DOHH2 (cell line): ENCODE measurements around the gene IL1R1.

Source experiments
- H3F3A ChIP-seq: fragments of 200-600 bp; sonication (generic), shearing (Covaris generic); 2 replicates; pipeline ENCODE4 v1.6.0; 2016; ENCODE audit warnings: antibody characterized with exemption, mild to moderate bottlenecking; ENCODE audit not compliant: control insufficient read depth, insufficient read depth
- H3K27ac ChIP-seq: fragments of 200-600 bp; sonication (generic); 2 replicates; pipeline ENCODE4 v1.5.1; 2014; ENCODE audit warnings: low read depth, mild to moderate bottlenecking, low read length, moderate library complexity
- H3K27me3 ChIP-seq: fragments of 200-600 bp; sonication (generic); 2 replicates; pipeline ENCODE4 v1.6.1; 2014; ENCODE audit warnings: mild to moderate bottlenecking, low read length, mixed read lengths; ENCODE audit not compliant: control insufficient read depth
- H3K36me3 ChIP-seq: fragments of 200-600 bp; sonication (generic); 2 replicates; pipeline ENCODE4 v1.6.1; 2014; ENCODE audit warnings: mild to moderate bottlenecking, low read length, moderate library complexity, mixed read lengths; ENCODE audit not compliant: control insufficient read depth
- H3K4me1 ChIP-seq: fragments of 200-600 bp; sonication (generic); 2 replicates; pipeline ENCODE4 v1.6.1; 2014; ENCODE audit warnings: mild to moderate bottlenecking, low read length, mixed read lengths; ENCODE audit not compliant: control insufficient read depth
- H3K4me2 ChIP-seq: fragments of 200-600 bp; sonication (generic); 2 replicates; pipeline ENCODE4 v1.6.0; 2014; ENCODE audit warnings: mild to moderate bottlenecking, low read length, moderate library complexity
- H3K4me3 ChIP-seq: fragments of 200-600 bp; sonication (generic); 2 replicates; pipeline ENCODE4 v1.5.1; 2014; ENCODE audit warnings: mild to moderate bottlenecking, low read length, mixed read lengths
- H3K79me2 ChIP-seq: fragments of 200-600 bp; sonication (generic); 2 replicates; pipeline ENCODE4 v1.6.1; 2014; ENCODE audit warnings: mild to moderate bottlenecking, low read length, mixed read lengths; ENCODE audit not compliant: control insufficient read depth
- H3K9me2 ChIP-seq: fragments of 200-600 bp; sonication (generic); replicated peaks from 2 replicates; pipeline ENCODE4 v1.6.1; 2014; ENCODE audit warnings: mild to moderate bottlenecking, low read length, mixed read lengths; ENCODE audit not compliant: control insufficient read depth
- H3K9me3 ChIP-seq: fragments of 200-600 bp; sonication (generic); 2 replicates; pipeline ENCODE4 v1.6.1; 2014; ENCODE audit warnings: antibody characterized with exemption, low read length, mixed read lengths; ENCODE audit not compliant: control insufficient read depth, insufficient read depth
- H4K20me1 ChIP-seq: fragments of 200-600 bp; sonication (generic); 2 replicates; pipeline ENCODE4 v1.6.0; 2014; ENCODE audit warnings: low read depth, mild to moderate bottlenecking, antibody characterized with exemption, low read length, moderate library complexity; ENCODE audit not compliant: control insufficient read depth, insufficient read depth
- EZH2phosphoT487 ChIP-seq: fragments of 200-600 bp; sonication (generic); IDR thresholded peaks from 2 replicates; pipeline ENCODE4 v1.6.1; 2017; ENCODE audit warnings: borderline replicate concordance, mild to moderate bottlenecking, antibody characterized with exemption, low read length, moderate library complexity, mixed read lengths
- TF ChIP-seq, protein P1 (sequence below): fragments of 200-600 bp; sonication (generic); IDR thresholded peaks from one replicate; pipeline ENCODE4 v1.5.1; 2014; ENCODE audit warnings: antibody characterized with exemption, mild to moderate bottlenecking, low read depth, low read length; ENCODE audit not compliant: poor library complexity, severe bottlenecking

Gene IL1R1

DNA sequence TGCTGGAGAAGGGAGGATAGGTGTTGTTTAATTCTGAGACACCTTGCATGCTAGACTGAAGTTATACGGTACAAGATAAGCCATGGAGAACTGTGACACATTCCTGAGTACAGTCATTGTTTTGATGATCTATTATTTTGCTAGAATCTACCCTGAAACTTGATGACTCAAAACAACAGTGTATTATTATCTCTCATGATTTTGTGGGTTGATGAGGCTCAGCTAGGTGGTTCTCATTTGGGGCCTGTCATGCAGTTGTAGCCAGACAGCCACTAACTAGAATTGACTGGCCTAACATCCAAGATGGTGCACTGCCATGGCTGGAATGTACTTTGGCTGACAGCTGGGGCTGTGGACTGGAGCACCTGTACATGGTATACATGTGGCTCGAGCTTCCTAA lies 5.4 kb upstream of the IL1R1 start:
- Histone ChIP-seq H3K27me3 (no peaks in the 10 kb centered on the region), H3K79me2 (no peaks in the 10 kb centered on the region), H3K27ac (no peak overlapping the region), H4K20me1 (no peaks in the 10 kb centered on the region), H3K9me2 (no peaks in the 10 kb centered on the region), H3K9me3 (no peaks in the 10 kb centered on the region), H3K4me1 (no peaks in the 10 kb centered on the region), H3K4me3 (no peak overlapping the region), H3K36me3 (no peaks in the 10 kb centered on the region), H3F3A (no peaks in the 10 kb centered on the region), H3K4me2 (no peak overlapping the region)
- TF ChIP-seq EZH2phosphoT487: no peak
- TF ChIP-seq, protein P1, sequence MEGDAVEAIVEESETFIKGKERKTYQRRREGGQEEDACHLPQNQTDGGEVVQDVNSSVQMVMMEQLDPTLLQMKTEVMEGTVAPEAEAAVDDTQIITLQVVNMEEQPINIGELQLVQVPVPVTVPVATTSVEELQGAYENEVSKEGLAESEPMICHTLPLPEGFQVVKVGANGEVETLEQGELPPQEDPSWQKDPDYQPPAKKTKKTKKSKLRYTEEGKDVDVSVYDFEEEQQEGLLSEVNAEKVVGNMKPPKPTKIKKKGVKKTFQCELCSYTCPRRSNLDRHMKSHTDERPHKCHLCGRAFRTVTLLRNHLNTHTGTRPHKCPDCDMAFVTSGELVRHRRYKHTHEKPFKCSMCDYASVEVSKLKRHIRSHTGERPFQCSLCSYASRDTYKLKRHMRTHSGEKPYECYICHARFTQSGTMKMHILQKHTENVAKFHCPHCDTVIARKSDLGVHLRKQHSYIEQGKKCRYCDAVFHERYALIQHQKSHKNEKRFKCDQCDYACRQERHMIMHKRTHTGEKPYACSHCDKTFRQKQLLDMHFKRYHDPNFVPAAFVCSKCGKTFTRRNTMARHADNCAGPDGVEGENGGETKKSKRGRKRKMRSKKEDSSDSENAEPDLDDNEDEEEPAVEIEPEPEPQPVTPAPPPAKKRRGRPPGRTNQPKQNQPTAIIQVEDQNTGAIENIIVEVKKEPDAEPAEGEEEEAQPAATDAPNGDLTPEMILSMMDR: no peak

DNA sequence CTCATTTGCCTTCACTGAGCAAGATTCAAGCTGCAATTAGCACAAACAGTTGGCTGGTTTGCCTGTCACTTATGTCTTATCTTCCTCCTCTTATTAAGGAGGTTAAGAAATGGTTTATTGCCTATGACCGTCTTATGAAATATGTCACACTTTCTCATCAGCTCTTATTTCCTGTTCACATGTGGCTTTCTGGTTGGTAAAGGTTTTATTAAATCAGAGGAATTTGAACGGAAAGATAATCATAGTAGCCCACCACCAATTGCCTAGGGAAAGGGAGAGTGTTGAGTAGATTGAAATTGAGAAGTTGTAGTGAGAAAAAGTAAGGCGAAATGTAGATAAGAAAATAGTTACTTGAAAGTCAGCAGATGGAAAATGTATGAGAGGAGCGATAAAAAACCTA lies 4.2 kb upstream of the IL1R1 start:
- no peaks in the 10 kb centered on the region for H4K20me1 ChIP-seq
- H3F3A ChIP-seq: no peaks in the 10 kb centered on the region
- H3K4me1 ChIP-seq: no peaks in the 10 kb centered on the region
- H3K9me2 ChIP-seq: no peaks in the 10 kb centered on the region
- H3K79me2 ChIP-seq: no peaks in the 10 kb centered on the region
- no peaks in the 10 kb centered on the region for H3K27me3 ChIP-seq
- H3K27ac ChIP-seq: no peak overlapping the region
- no peak overlapping the region for H3K4me2 ChIP-seq
- no peaks in the 10 kb centered on the region for H3K9me3 ChIP-seq
- no peak overlapping the region for H3K4me3 ChIP-seq
- TF ChIP-seq EZH2phosphoT487: no peak
- TF ChIP-seq, protein P1: no peak
- no peaks in the 10 kb centered on the region for H3K36me3 ChIP-seq

DNA sequence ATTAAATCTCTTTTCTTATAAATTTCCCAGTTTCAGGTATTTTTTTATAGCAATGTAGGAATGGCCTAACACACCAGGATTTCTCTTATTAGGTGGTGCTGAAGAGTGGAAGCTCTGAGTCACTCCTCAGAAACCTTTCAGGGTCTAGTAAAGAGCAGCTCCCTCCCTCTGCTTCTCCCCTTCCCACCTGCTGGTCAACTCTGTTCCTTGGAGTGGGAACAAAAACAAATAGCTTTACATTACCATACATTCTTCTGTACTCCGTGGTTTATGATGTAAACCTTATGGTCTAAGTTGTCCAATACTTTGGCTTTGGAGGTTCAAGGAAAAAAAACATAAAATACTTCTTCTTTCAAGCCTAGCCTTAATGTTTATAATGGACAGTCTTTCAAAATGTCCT lies 2.7 kb upstream of the IL1R1 start:
- H3K27ac ChIP-seq: no peak overlapping the region
- no peaks in the 10 kb centered on the region for H3K27me3 ChIP-seq
- H3K9me3 ChIP-seq: no peaks in the 10 kb centered on the region
- no peaks in the 10 kb centered on the region for H3F3A ChIP-seq
- H3K79me2 ChIP-seq: no peaks in the 10 kb centered on the region
- TF ChIP-seq, protein P1: no peak
- TF ChIP-seq EZH2phosphoT487: no peak
- H3K36me3 ChIP-seq: no peaks in the 10 kb centered on the region
- no peaks in the 10 kb centered on the region for H3K4me1 ChIP-seq
- H3K4me2 ChIP-seq: no peak overlapping the region
- no peak overlapping the region for H3K4me3 ChIP-seq
- H4K20me1 ChIP-seq: no peaks in the 10 kb centered on the region
- H3K9me2 ChIP-seq: no peaks in the 10 kb centered on the region

DNA sequence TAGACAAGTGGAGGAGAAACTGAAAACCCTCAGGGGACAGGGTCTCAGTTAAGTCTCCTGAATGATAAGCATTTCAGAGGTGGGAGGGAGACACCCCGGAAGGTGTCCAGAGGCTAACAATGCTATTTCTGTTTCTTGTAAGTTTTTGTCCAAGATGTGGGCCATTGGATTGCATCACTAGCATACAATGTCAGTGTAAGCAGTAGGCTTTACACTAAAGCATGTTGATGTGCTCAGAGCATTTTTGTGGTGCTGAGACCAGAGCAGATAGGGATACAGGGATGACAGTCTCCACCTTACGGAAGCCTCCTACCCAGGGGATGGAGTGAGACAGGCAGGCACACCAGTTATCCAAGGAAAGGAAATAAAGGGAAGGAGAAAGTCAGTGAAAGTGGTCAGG lies 2.2 kb upstream of the IL1R1 start:
- H3K4me2 ChIP-seq: no peak overlapping the region
- TF ChIP-seq EZH2phosphoT487: no peak
- TF ChIP-seq, protein P1: no peak
- no peaks in the 10 kb centered on the region for H4K20me1 ChIP-seq
- H3F3A ChIP-seq: no peaks in the 10 kb centered on the region
- H3K9me3 ChIP-seq: no peaks in the 10 kb centered on the region; the same call in 1 of the 2 replicates
- H3K36me3 ChIP-seq: no peaks in the 10 kb centered on the region
- H3K4me1 ChIP-seq: no peaks in the 10 kb centered on the region
- no peak overlapping the region for H3K27ac ChIP-seq
- no peaks in the 10 kb centered on the region for H3K9me2 ChIP-seq
- H3K79me2 ChIP-seq: no peaks in the 10 kb centered on the region
- no peaks in the 10 kb centered on the region for H3K27me3 ChIP-seq
- no peak overlapping the region for H3K4me3 ChIP-seq
